OCI-LY3 (cell line): ENCODE measurements around the gene SSTR5.

Source experiments
- H2AFZ ChIP-seq: fragments of 200-600, 300-600 bp; shearing (Covaris generic); 2 replicates; pipeline ENCODE4 v1.6.0; 2014; ENCODE audit warnings: antibody characterized with exemption, low read depth, low read length
- H3K27ac ChIP-seq: fragments of 200-600, 300-600 bp; sonication (generic); 2 replicates; pipeline ENCODE4 v1.5.1; 2014; ENCODE audit warnings: mild to moderate bottlenecking, low read length, moderate library complexity, mixed read lengths
- H3K27me3 ChIP-seq: fragments of 200-600, 300-600 bp; sonication (generic); 2 replicates; pipeline ENCODE4 v1.6.1; 2014; ENCODE audit warnings: low read depth, low read length, mixed read lengths
- H3K36me3 ChIP-seq: fragments of 200-600, 300-600 bp; sonication (generic); replicated peaks from 2 replicates; pipeline ENCODE3; 2014; ENCODE audit warnings: low read depth, low read length, mixed read lengths
- H3K4me1 ChIP-seq: fragments of 300-600, 200-600 bp; sonication (generic); 2 replicates; pipeline ENCODE4 v1.6.1; 2014; ENCODE audit warnings: low read length, mixed read lengths
- H3K4me2 ChIP-seq: fragments of 200-600, 300-600 bp; sonication (generic); 2 replicates; pipeline ENCODE4 v1.6.1; 2014; ENCODE audit warnings: low read length, mixed read lengths
- H3K4me3 ChIP-seq: fragments of 300-600, 200-600 bp; sonication (generic); 2 replicates; pipeline ENCODE4 v1.5.1; 2014; ENCODE audit warnings: antibody characterized with exemption, mild to moderate bottlenecking, low read length, moderate library complexity
- H3K79me2 ChIP-seq: fragments of 300-600, 200-600 bp; shearing (Covaris generic); 2 replicates; pipeline ENCODE4 v1.6.1; 2014; ENCODE audit warnings: mild to moderate bottlenecking, low read length, mixed read lengths
- H3K9ac ChIP-seq: fragments of 300-600, 200-600 bp; shearing (Covaris generic); 2 replicates; pipeline ENCODE4 v1.6.0; 2014; ENCODE audit warnings: mild to moderate bottlenecking, low read length, moderate library complexity
- H3K9me3 ChIP-seq: fragments of 200-600, 300-600 bp; shearing (Covaris generic); 2 replicates; pipeline ENCODE4 v1.6.1; 2014; ENCODE audit warnings: low read length, mixed read lengths; ENCODE audit not compliant: insufficient read depth
- H4K20me1 ChIP-seq: fragments of 200-600, 300-600 bp; sonication (generic); 2 replicates; pipeline ENCODE4 v1.6.1; 2016; ENCODE audit warnings: low read length, mixed read lengths; ENCODE audit not compliant: insufficient read depth
- CTCF ChIP-seq: fragments of 200-600, 300-600 bp; sonication (generic); IDR thresholded peaks from 2 replicates; pipeline ENCODE4 v1.5.1; 2014; ENCODE audit warnings: antibody characterized with exemption, low read length, low read depth
- EZH2phosphoT487 ChIP-seq: fragments of 200-600 bp; shearing (Covaris generic); IDR thresholded peaks from 2 replicates; pipeline ENCODE4 v1.6.1; 2018; ENCODE audit warnings: antibody characterized with exemption, mixed run types, low read depth

Gene SSTR5

GRCh38 chr16:1047123-1047522 is 25.4 kb upstream of the SSTR5 start:
- no peaks in the 10 kb centered on the region for H3K79me2 ChIP-seq
- no peaks in the 10 kb centered on the region for H3K36me3 ChIP-seq
- H3K9me3 ChIP-seq, result no peaks in the 10 kb centered on the region
- no peaks in the 10 kb centered on the region for H3K27me3 ChIP-seq
- H3K4me2 ChIP-seq, result no peak overlapping the region
- no peaks in the 10 kb centered on the region for H4K20me1 ChIP-seq
- no peak overlapping the region for H2AFZ ChIP-seq
- TF ChIP-seq EZH2phosphoT487 (no peak), CTCF (no peak)
- no peak overlapping the region for H3K4me3 ChIP-seq
- H3K27ac ChIP-seq, result no peak overlapping the region
- H3K4me1 ChIP-seq, result no peaks in the 10 kb centered on the region
- H3K9ac ChIP-seq, result no peak overlapping the region

GRCh38 chr16:1047801-1048200 is 24.7 kb upstream of the SSTR5 start:
- Histone ChIP-seq H3K79me2 (no peaks in the 10 kb centered on the region), H3K36me3 (no peaks in the 10 kb centered on the region), H3K9me3 (no peaks in the 10 kb centered on the region), H3K27me3 (no peaks in the 10 kb centered on the region), H2AFZ (no peak overlapping the region), H3K4me3 (no peak overlapping the region), H3K4me2 (no peak overlapping the region), H3K9ac (no peak overlapping the region), H4K20me1 (no peaks in the 10 kb centered on the region), H3K4me1 (no peaks in the 10 kb centered on the region), H3K27ac (no peak overlapping the region)
- TF ChIP-seq EZH2phosphoT487 (no peak), CTCF (no peak)

- Histone ChIP-seq H3K36me3 (no peaks in the 10 kb centered on the region), H2AFZ (no peak overlapping the region), H3K27me3 (no peaks in the 10 kb centered on the region), H3K79me2 (no peaks in the 10 kb centered on the region), H3K27ac (no peak overlapping the region), H3K4me1 (no peaks in the 10 kb centered on the region), H3K4me3 (no peak overlapping the region), H3K9ac (no peak overlapping the region), H4K20me1 (no peaks in the 10 kb centered on the region), H3K4me2 (no peak overlapping the region), H3K9me3 (no peaks in the 10 kb centered on the region)
- no peak for TF ChIP-seq EZH2phosphoT487
- no peak for TF ChIP-seq CTCF
Measured at GRCh38 chr16:1048442-1049112, 24.0 kb upstream of the SSTR5 start.

- H3K27me3 ChIP-seq, result no peaks in the 10 kb centered on the region
- no peak overlapping the region for H3K9ac ChIP-seq
- H3K27ac ChIP-seq, result no peak overlapping the region
- no peak overlapping the region for H2AFZ ChIP-seq
- H4K20me1 ChIP-seq, result no peaks in the 10 kb centered on the region
- TF ChIP-seq EZH2phosphoT487, result no peak
- no peak for TF ChIP-seq CTCF
- H3K4me1 ChIP-seq, result no peaks in the 10 kb centered on the region
- H3K9me3 ChIP-seq, result no peaks in the 10 kb centered on the region
- no peaks in the 10 kb centered on the region for H3K36me3 ChIP-seq
- H3K4me2 ChIP-seq, result no peak overlapping the region
- no peak overlapping the region for H3K4me3 ChIP-seq
- no peaks in the 10 kb centered on the region for H3K79me2 ChIP-seq
Measured at GRCh38 chr16:1049113-1049975, 23.2 kb upstream of the SSTR5 start.
